OCI-LY7 (cell line): ENCODE results near the gene FIGNL1. TPM values are rescaled to one million over a fixed set of nuclear protein-coding genes. Genes with fewer than 3 reads are reported as not detected.

Experiments
- BruUV-seq: library from RNA; stranded (reverse); fragments of 400-500 nt; replicated peaks from 2 replicates; lab custom pipeline; 2021; lab: Mats Ljungman, UMichigan
- CTCF ChIA-PET: fragments of 300-600 bp; sonication (Branson Sonifier 250); formaldehyde crosslinking; loops from one replicate; lab custom pipeline; 2022; ENCODE audit warnings: antibody characterized with exemption; ENCODE audit not compliant: unreplicated experiment; lab: Charles Lee
- POLR2A ChIA-PET: fragments of 300-600 bp; sonication (Branson Sonifier 250); formaldehyde crosslinking; loops from one replicate; lab custom pipeline; 2022; ENCODE audit warnings: antibody characterized with exemption; lab: Charles Lee
- DNase-seq: peaks from one replicate; pipeline ENCODE4 v3.0.0-alpha.2; 2015; ENCODE audit warnings: low spot score
- H2AFZ ChIP-seq: fragments of 200-600 bp; sonication (generic), shearing (Covaris generic); 2 replicates; pipeline ENCODE4 v1.6.1; 2014; ENCODE audit warnings: mild to moderate bottlenecking, antibody characterized with exemption, low read length, moderate library complexity
- H3K27ac ChIP-seq: fragments of 200-600 bp; sonication (generic); 2 replicates; pipeline ENCODE4 v1.5.1; 2014; ENCODE audit warnings: mixed run types, low read depth, mild to moderate bottlenecking, moderate library complexity, low read length, inconsistent platforms; ENCODE audit not compliant: poor library complexity, severe bottlenecking
- H3K36me3 ChIP-seq: fragments of 200-600 bp; sonication (generic); 2 replicates; pipeline ENCODE4 v1.6.1; 2014; ENCODE audit warnings: mild to moderate bottlenecking, antibody characterized with exemption, low read length, moderate library complexity, mixed read lengths; ENCODE audit not compliant: insufficient read depth
- H3K4me1 ChIP-seq: fragments of 200-600 bp; sonication (generic); 2 replicates; pipeline ENCODE4 v1.5.1; 2014; ENCODE audit warnings: mild to moderate bottlenecking, low read length; ENCODE audit not compliant: insufficient read depth, poor library complexity, severe bottlenecking
- H3K4me2 ChIP-seq: fragments of 200-600 bp; sonication (generic); 2 replicates; pipeline ENCODE4 v1.6.1; 2014; ENCODE audit warnings: mild to moderate bottlenecking, low read length
- H3K4me3 ChIP-seq: fragments of 200-600 bp; sonication (generic); 2 replicates; pipeline ENCODE4 v1.5.1; 2014; ENCODE audit warnings: mild to moderate bottlenecking, low read depth, low read length; ENCODE audit not compliant: poor library complexity, severe bottlenecking
- H3K79me2 ChIP-seq: fragments of 200-600 bp; sonication (generic); 2 replicates; pipeline ENCODE4 v1.6.1; 2016; ENCODE audit warnings: low read depth, mild to moderate bottlenecking, low read length, moderate library complexity, mixed read lengths; ENCODE audit not compliant: insufficient read depth
- H3K9me2 ChIP-seq: fragments of 200-600 bp; sonication (generic); 2 replicates; pipeline ENCODE4 v1.6.1; 2016; ENCODE audit warnings: mild to moderate bottlenecking, low read length, mixed read lengths; ENCODE audit not compliant: insufficient read depth
- H3K9me3 ChIP-seq: fragments of 200-600 bp; sonication (generic); 2 replicates; pipeline ENCODE4 v1.6.1; 2014; ENCODE audit warnings: mild to moderate bottlenecking, mixed run types, low read length, mixed read lengths
- H4K20me1 ChIP-seq: fragments of 200-600 bp; sonication (generic); 2 replicates; pipeline ENCODE4 v1.6.1; 2014; ENCODE audit warnings: mild to moderate bottlenecking, antibody characterized with exemption, low read length, moderate library complexity, mixed read lengths; ENCODE audit not compliant: insufficient read depth
- EZH2phosphoT487 ChIP-seq: fragments of 200-600 bp; sonication (generic); IDR thresholded peaks from 2 replicates; pipeline ENCODE4 v1.6.1; 2018; ENCODE audit warnings: low read depth, borderline replicate concordance, mild to moderate bottlenecking, mixed run types, antibody characterized with exemption, low read length, moderate library complexity, mixed read lengths
- intact Hi-C: fragments of 100-400 bp; cut with micrococcal nuclease; formaldehyde crosslinking; loops from one replicate; pipeline ENCODE4 v1.10.0; 2022; ENCODE audit not compliant: unreplicated experiment
- total RNA-seq, 2 experiments: library from RNA; depleted of rRNA in 1 of 2; stranded (reverse); fragments of >200 nt in 1 of 2; shearing (Covaris generic) in 1 of 2; gene quantifications; 2 replicates each; pipeline ENCODE4 v1.2.3, GENCODE V29; 2014 to 2022
- TF ChIP-seq, protein P1 (sequence below): fragments of 200-600 bp; sonication (generic); conservative IDR thresholded peaks from 2 replicates; pipeline ENCODE4 v1.5.1; 2014; ENCODE audit warnings: mild to moderate bottlenecking, antibody characterized with exemption, low read length, moderate library complexity, mixed read lengths

The FIGNL1 gene
- total RNA-seq, 2 experiments from 2014 or later = 41.5 to 55.6 TPM

DNA sequence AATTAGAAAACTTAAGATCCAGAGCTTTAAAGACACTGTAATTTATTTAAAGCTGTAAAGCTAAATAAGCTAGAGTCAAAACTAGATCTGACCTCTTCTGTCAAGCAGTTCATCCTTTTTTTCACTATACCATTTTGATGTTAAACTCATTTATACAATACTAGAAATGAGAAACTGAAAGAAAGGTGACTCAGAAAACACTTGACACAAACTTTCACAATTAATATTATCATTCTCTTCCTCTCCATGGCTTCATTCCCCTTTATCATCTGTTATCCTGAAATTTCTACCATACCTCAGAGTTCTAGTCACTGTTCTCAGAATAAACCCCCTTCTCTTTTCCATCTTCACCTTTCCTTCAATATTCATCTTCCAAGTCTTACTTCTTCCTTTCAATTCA is 1.3 kb downstream of the FIGNL1 start:
- POLR2A ChIA-PET = interaction anchor here (1.1 to 2.0 kb wide), 5 partner anchors 7 to 333 kb away, joined by 3 to 7 read pairs (median 3); no protein-coding TSS in a partner anchor
- CTCF ChIA-PET = no interaction called here
- Histone ChIP-seq H3K4me3 (peak overlapping the region; percentile 89), H3K4me1 (peaks cover 29% of the 10 kb centered on the region), H2AFZ (no peak overlapping the region), H3K9me2 (no peaks in the 10 kb centered on the region), H3K36me3 (peaks cover 49% of the 10 kb centered on the region), H3K9me3 (no peaks in the 10 kb centered on the region), H3K27ac (no peak overlapping the region), H4K20me1 (peaks cover 18% of the 10 kb centered on the region; the same call in 1 of the 2 replicates), H3K4me2 (peak overlapping the region; percentile 87), H3K79me2 (peaks cover 38% of the 10 kb centered on the region)
- TF ChIP-seq, protein P1, sequence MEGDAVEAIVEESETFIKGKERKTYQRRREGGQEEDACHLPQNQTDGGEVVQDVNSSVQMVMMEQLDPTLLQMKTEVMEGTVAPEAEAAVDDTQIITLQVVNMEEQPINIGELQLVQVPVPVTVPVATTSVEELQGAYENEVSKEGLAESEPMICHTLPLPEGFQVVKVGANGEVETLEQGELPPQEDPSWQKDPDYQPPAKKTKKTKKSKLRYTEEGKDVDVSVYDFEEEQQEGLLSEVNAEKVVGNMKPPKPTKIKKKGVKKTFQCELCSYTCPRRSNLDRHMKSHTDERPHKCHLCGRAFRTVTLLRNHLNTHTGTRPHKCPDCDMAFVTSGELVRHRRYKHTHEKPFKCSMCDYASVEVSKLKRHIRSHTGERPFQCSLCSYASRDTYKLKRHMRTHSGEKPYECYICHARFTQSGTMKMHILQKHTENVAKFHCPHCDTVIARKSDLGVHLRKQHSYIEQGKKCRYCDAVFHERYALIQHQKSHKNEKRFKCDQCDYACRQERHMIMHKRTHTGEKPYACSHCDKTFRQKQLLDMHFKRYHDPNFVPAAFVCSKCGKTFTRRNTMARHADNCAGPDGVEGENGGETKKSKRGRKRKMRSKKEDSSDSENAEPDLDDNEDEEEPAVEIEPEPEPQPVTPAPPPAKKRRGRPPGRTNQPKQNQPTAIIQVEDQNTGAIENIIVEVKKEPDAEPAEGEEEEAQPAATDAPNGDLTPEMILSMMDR = no peak
- TF ChIP-seq EZH2phosphoT487 = no peak
- BruUV-seq = TSS peak; percentile 41
- intact Hi-C loops = no loop called here
- no peak for DNase-seq

DNA sequence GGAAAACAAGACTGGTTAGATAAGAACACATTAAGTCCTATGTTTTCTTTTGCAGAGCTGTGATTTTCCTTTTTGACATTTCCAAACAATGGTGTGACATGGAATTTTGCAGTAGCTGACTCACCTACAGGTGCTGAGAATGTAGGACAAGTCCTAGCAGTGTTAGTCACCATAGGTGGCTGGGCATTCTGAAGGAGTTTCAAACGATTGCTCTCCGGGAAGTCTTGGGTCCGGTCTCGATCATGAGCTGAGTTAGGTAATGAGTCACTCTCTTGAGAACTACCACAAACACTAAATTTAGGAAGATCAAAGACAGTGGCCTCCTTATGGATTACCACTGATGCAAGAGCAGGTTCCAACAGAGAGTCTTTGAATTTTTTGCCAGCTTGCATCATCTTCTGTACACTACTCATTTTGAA is 3.6 kb downstream of the FIGNL1 start:
- Histone ChIP-seq H3K27ac (no peak overlapping the region), H3K4me1 (peaks cover 29% of the 10 kb centered on the region), H3K9me3 (no peaks in the 10 kb centered on the region), H3K36me3 (peaks cover 71% of the 10 kb centered on the region), H2AFZ (no peak overlapping the region), H4K20me1 (peaks cover 23% of the 10 kb centered on the region; the same call in 1 of the 2 replicates), H3K79me2 (peaks cover 50% of the 10 kb centered on the region), H3K9me2 (no peaks in the 10 kb centered on the region), H3K4me3 (no peak overlapping the region), H3K4me2 (no peak overlapping the region)
- CTCF ChIA-PET = no interaction called here
- BruUV-seq = no TSS peak
- no peak for DNase-seq
- intact Hi-C loops = no loop called here
- POLR2A ChIA-PET = interaction anchor here (0.6 to 1.5 kb wide), 2 partner anchors 155 to 243 kb away, joined by 3 to 5 read pairs; no protein-coding TSS in a partner anchor
- TF ChIP-seq, protein P1 = no peak
- no peak for TF ChIP-seq EZH2phosphoT487

DNA sequence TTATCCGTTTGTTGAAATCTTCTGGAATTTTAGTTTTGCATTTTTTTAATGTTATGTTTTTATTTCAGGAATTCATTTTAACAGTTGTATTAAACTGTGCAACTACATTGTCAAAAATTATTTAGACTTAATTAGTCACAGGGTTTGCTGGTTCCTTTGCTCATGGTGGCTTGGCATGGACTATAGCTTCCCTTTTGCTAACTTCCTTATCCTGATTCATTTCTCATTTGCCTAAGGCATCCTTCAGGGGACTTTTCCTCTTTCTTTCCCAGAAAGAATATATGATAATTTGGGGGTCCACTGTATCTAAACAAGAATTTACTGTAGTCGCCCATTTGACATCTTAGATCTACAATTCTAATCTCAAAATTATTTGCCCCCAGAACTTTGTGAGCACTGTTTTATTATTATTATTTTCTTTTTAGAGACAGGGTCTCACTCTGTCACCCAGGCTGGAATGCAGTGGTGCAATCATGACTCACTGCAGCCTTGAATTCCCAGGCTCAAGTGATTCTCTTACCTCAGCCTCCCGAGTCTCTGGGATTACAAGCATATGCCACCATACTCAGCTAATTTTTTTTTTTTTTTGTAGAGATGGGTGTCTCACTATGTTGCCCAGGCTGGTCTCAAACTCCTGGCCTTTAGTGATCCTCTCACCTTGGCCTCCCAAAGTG is 13.9 kb downstream of the FIGNL1 start:
- TF ChIP-seq, protein P1 = no peak
- no peak for TF ChIP-seq EZH2phosphoT487
- ChIA-PET CTCF (no interaction called here), POLR2A (interaction anchor here (1.5 kb wide), 1 partner anchor 11 kb away, joined by 4 read pairs; no protein-coding TSS in a partner anchor)
- Histone ChIP-seq H3K4me3 (no peak overlapping the region), H3K9me2 (no peaks in the 10 kb centered on the region), H4K20me1 (no peaks in the 10 kb centered on the region), H3K9me3 (no peaks in the 10 kb centered on the region), H3K36me3 (peaks cover 44% of the 10 kb centered on the region), H2AFZ (no peak overlapping the region), H3K4me2 (no peak overlapping the region), H3K4me1 (no peaks in the 10 kb centered on the region), H3K79me2 (0 out of 2 replicates have a peak, but pooled peaks cover 2% of the 10 kb centered on the region), H3K27ac (no peak overlapping the region)
- DNase-seq = no peak
- intact Hi-C loops = no loop called here
- BruUV-seq = no TSS peak
